ENCODE results near the gene BCORL1. TPM values are rescaled to one million over a fixed set of nuclear protein-coding genes. Genes with fewer than 3 reads are reported as not detected.

Gene BCORL1
- total RNA-seq, 6 experiments from 2014 or later, result 2.7 to 9.0 (median 4.8) TPM

DNA sequence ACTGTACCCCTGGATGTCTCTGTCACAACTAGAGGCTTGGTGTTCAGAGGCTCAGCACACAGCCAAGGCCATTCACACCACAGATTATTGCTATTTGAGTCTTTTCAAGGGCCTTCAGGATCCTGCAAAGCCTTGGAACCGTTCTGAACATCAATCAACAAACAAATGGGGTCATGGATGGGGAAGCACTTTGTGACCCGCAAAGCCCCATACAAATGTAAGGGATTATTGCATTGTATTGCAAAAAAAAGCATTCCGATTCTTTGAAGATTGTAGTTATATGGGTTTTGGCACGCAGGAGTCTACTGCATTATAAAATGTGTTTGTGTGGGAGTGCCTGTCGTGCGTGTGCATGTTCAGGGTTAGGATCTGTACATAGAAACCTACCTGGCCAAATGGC, 17.3 kb upstream of the BCORL1 start:
- no peak for TF ChIP-seq POLR2A (IDR thresholded peaks at IDR 0.05)
- TF ChIP-seq CTCF (IDR thresholded peaks at IDR 0.05), result no peak
- Histone ChIP-seq H3K27me3 (no peaks in the 10 kb centered on the region), H3K36me3 (no peaks in the 10 kb centered on the region), H3K4me1 (no peaks in the 10 kb centered on the region), H3K27ac (no peak overlapping the region), H3K9me3 (no peaks in the 10 kb centered on the region), H3K4me3 (no peak overlapping the region)
- no peak for DNase-seq
- no peak for ATAC-seq
- WGBS (ENCODE audit: insufficient coverage, low coverage, low lambda C conversion rate, missing lambda C conversion rate), result 71% methylated on average over 6 of the region's 6 CpGs
- intact Hi-C loops (cut with DNase I), result no loop called here

DNA sequence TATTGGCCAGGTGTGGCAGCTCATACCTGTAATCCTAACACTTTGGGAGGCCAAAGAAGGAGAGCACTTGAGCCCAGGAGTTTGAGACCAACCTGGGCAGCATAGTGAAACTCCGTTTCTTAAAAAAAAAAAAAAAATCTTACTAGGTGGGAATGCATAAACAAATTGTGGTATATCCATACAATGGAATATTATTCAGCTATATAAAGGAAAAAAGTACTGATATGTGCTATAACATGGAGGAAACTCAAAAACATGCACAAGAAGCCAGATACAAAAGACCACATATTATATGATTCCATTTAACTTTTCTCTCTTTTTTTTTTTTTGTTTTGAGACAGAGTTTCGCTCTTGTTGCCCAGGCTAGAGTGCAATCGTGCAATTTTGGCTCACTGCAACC, 13.5 kb upstream of the BCORL1 start:
- H3K4me3 ChIP-seq, result no peak overlapping the region
- no peak for DNase-seq
- TF ChIP-seq CTCF (IDR thresholded peaks at IDR 0.05) (no peak), POLR2A (IDR thresholded peaks at IDR 0.05) (no peak)
- ATAC-seq, result no peak
- H3K36me3 ChIP-seq, result no peaks in the 10 kb centered on the region
- 53% methylated on average over 3 of the region's 3 CpGs for WGBS (ENCODE audit: insufficient coverage, low coverage, low lambda C conversion rate, missing lambda C conversion rate)
- H3K9me3 ChIP-seq, result no peaks in the 10 kb centered on the region
- no peaks in the 10 kb centered on the region for H3K4me1 ChIP-seq
- H3K27ac ChIP-seq, result no peak overlapping the region
- intact Hi-C loops (cut with DNase I), result no loop called here
- H3K27me3 ChIP-seq, result no peaks in the 10 kb centered on the region

GRCh38 chrX:129976441-129976840, 6.0 kb upstream of the BCORL1 start:
- no peak for TF ChIP-seq CTCF (IDR thresholded peaks at IDR 0.05)
- TF ChIP-seq POLR2A (IDR thresholded peaks at IDR 0.05), result no peak
- intact Hi-C loops (cut with DNase I), result no loop called here

GRCh38 chrX:129979207-129979920, 3.1 kb upstream of the BCORL1 start:
- Histone ChIP-seq H3K27ac (no peak overlapping the region), H3K27me3 (no peaks in the 10 kb centered on the region), H3K4me1 (no peaks in the 10 kb centered on the region), H3K36me3 (no peaks in the 10 kb centered on the region), H3K4me3 (no peak overlapping the region), H3K9me3 (no peaks in the 10 kb centered on the region)
- intact Hi-C loops (cut with DNase I), result no loop called here
- TF ChIP-seq CTCF (IDR thresholded peaks at IDR 0.05) (no peak), POLR2A (IDR thresholded peaks at IDR 0.05) (no peak)
- WGBS (ENCODE audit: insufficient coverage, low coverage, low lambda C conversion rate, missing lambda C conversion rate), result 22% methylated on average over 17 of the region's 35 CpGs
- DNase-seq (no peak), ATAC-seq (no peak)

More at GRCh38 chrX:129976441-129976840, 6.0 kb upstream of the BCORL1 start:
- no peaks in the 10 kb centered on the region for H3K36me3 ChIP-seq
- no peak overlapping the region for H3K4me3 ChIP-seq
- no peak for DNase-seq
- no peaks in the 10 kb centered on the region for H3K27me3 ChIP-seq
- ATAC-seq, result no peak
- H3K4me1 ChIP-seq, result no peaks in the 10 kb centered on the region
- WGBS (ENCODE audit: insufficient coverage, low coverage, low lambda C conversion rate, missing lambda C conversion rate), result 54% methylated on average over 4 of the region's 5 CpGs
- no peaks in the 10 kb centered on the region for H3K9me3 ChIP-seq
- H3K27ac ChIP-seq, result no peak overlapping the region
